ENCODE data around the gene CCDC150. TPM values are rescaled to one million over a fixed set of nuclear protein-coding genes. Genes with fewer than 3 reads are reported as not detected.

CCDC150 gene
- total RNA-seq, 1 donor from 2014 or later = 15.8 TPM

DNA sequence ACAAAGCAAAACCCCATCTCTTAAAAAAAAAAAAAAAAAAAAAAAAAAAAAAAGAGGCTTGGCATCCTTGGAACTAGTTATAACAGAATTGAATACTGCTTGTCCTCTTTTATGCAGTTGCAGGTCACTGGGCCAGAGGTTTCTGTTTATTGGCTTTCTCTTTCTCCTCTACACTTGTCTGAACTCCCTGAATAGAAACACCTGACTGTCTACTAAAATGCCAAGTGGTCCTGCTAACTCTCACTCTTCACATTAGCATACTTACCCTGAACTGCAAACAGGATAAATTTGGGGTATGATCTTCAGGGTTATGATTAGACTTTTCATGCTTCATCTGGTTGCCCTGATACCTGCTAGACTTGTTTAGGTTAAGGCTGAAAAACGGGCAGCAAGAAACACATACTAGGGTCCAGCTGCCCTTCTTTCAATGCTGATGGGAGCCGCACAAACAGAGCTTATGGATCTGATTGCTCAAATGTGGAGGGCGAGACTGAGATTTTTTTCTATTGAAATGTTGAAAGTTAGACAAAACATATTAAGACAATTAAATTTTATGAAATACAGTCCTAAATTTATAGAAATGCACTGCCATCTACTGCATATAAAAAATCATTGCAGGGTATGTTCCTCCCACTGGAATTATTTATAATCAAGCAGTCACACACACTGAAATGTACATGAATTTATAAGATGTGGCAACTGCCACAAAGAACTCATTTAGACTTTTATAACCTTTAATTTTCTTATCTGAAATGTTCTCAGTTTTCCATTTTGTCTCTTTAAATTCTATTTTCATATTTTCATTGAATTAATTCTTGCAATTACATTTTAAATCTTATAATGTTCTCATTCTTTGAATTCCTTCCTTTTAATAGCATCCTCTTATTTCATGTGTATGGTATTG lies 119.2 kb downstream of the CCDC150 start:
- intact Hi-C loops (cut with micrococcal nuclease) = loop anchor here (1.0 kb wide), 2 partner anchors 7 to 460 kb away; no protein-coding TSS in a partner anchor

DNA sequence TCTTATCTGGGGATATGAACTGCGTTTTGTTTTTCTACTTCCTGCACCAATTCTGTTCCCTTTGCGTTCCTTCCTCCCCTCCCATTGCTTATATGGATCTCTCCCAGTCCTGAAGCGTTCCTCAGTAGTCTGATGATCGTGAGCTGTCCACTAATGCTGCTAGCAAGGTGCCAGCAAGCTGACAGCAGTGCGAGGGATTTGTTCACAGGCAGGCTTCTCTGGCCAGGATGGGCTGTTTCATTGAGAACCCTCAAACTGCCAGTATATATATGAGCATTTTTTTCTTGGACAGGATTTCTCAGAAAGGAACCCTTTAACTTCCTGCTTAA lies 119.8 kb downstream of the CCDC150 start:
- intact Hi-C loops (cut with micrococcal nuclease) = loop anchor here (1.0 kb wide), 2 partner anchors 8 to 461 kb away; no protein-coding TSS in a partner anchor

DNA sequence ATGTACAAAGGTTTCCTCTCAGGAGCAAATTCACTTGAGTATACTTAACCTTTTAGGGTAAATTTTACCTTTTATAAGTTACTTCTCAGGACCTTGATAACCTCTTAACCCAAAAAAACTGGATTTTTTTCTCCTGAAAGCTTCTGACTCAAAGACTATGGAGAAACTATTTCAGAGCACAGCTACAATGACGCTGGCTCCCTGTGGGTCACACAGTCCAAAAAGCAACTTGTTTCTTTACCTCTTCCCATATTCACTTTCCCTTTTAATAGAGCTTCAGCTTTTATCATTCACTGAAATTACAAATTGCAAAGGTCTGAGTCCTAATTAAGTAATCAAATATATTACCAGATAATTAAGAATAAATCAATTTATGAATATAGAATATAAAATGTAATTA lies 127.6 kb downstream of the CCDC150 start:
- intact Hi-C loops (cut with micrococcal nuclease) = no loop called here

Other genes starting within 250 kb of the CCDC150 start
- 0.39 and 0.68 TPM in 2 replicates for gene HECW2, start 46.2 kb upstream of the CCDC150 start, total RNA-seq
- 51.3 and 52.7 TPM in 2 replicates for gene GTF3C3, start 160.0 kb downstream of the CCDC150 start, total RNA-seq
- 1.2 and 1.8 TPM in 2 replicates for gene C2orf66, start 169.6 kb downstream of the CCDC150 start, total RNA-seq